Mononuclear cell (primary cell): ENCODE results near the gene CFAP210. TPM values are rescaled to one million over a fixed set of nuclear protein-coding genes. Genes with fewer than 3 reads are reported as not detected.
"Not testable (repeated sequence)": the region's sequence is repeated elsewhere in the genome, so short reads cannot be mapped to it uniquely, and the experiment has no call there.

Experiments used
- H3K27me3 ChIP-seq: 2 replicates; pipeline ENCODE4 v1.6.0; 2011; ENCODE audit warnings: low read length, control low read depth; ENCODE audit not compliant: insufficient read depth
- H3K4me1 ChIP-seq: 2 replicates; pipeline ENCODE4 v1.5.1; 2011; ENCODE audit warnings: mild to moderate bottlenecking, low read length, control low read depth; ENCODE audit not compliant: insufficient read depth
- H3K4me3 ChIP-seq: 2 replicates; pipeline ENCODE4 v1.5.1; 2011; ENCODE audit warnings: mild to moderate bottlenecking, low read length, moderate library complexity
- H3K9me3 ChIP-seq: 2 replicates; pipeline ENCODE4 v1.5.1; 2011; ENCODE audit warnings: low read depth, mild to moderate bottlenecking, control low read depth, low read length
- total RNA-seq: library from RNA; depleted of rRNA; stranded (reverse); fragments of >200 nt; gene quantifications from one replicate; pipeline ENCODE4 v1.2.3, GENCODE V29; 2012

CFAP210 gene
- total RNA-seq, 1 donor = 0.10 TPM

- peaks cover 14% of the 10 kb centered on the region for H3K27me3 ChIP-seq
- no peaks in the 10 kb centered on the region for H3K9me3 ChIP-seq
- H3K4me3 ChIP-seq = no peak overlapping the region
- H3K4me1 ChIP-seq = peaks cover 14% of the 10 kb centered on the region
Observed at GRCh38 chr2:169696381-169696780, 2.2 kb upstream of the CFAP210 start.

- Histone ChIP-seq H3K9me3 (peaks cover 7% of the 10 kb centered on the region), H3K4me3 (peak overlapping the region; percentile 73), H3K27me3 (peaks cover 14% of the 10 kb centered on the region), H3K4me1 (peaks cover 14% of the 10 kb centered on the region)
Observed at GRCh38 chr2:169694894-169695260, 672 bp upstream of the CFAP210 start.

GRCh38 chr2:169693360-169693759 is 845 bp downstream of the CFAP210 start:
- Histone ChIP-seq H3K27me3 (peaks cover 14% of the 10 kb centered on the region), H3K4me1 (peaks cover 14% of the 10 kb centered on the region), H3K4me3 (no peak overlapping the region), H3K9me3 (peaks cover 14% of the 10 kb centered on the region)

GRCh38 chr2:169692718-169693117 is 1.5 kb downstream of the CFAP210 start:
- H3K4me3 ChIP-seq = no peak overlapping the region
- peaks cover 14% of the 10 kb centered on the region for H3K4me1 ChIP-seq
- peaks cover 14% of the 10 kb centered on the region for H3K9me3 ChIP-seq
- peaks cover 14% of the 10 kb centered on the region for H3K27me3 ChIP-seq

- Histone ChIP-seq H3K4me1 (peaks cover 14% of the 10 kb centered on the region), H3K4me3 (no peak overlapping the region), H3K9me3 (peaks cover 14% of the 10 kb centered on the region), H3K27me3 (peaks cover 14% of the 10 kb centered on the region)
Observed at GRCh38 chr2:169690958-169691357, 3.2 kb downstream of the CFAP210 start.

- peaks cover 14% of the 10 kb centered on the region for H3K9me3 ChIP-seq
- not testable (repeated sequence) for H3K4me1 ChIP-seq, H3K27me3 ChIP-seq, H3K4me3 ChIP-seq
Observed at GRCh38 chr2:169687943-169688342, 6.3 kb downstream of the CFAP210 start.

GRCh38 chr2:169686825-169687224 is 7.4 kb downstream of the CFAP210 start:
- not testable (repeated sequence) for H3K27me3 ChIP-seq, H3K4me1 ChIP-seq, H3K4me3 ChIP-seq
- H3K9me3 ChIP-seq = peaks cover 14% of the 10 kb centered on the region

- H3K27me3 ChIP-seq, H3K4me3 ChIP-seq, H3K4me1 ChIP-seq, H3K9me3 ChIP-seq: not testable (repeated sequence)
Observed at GRCh38 chr2:169684712-169685111, 9.5 kb downstream of the CFAP210 start.

- no peaks in the 10 kb centered on the region for H3K9me3 ChIP-seq
- no peak overlapping the region for H3K4me3 ChIP-seq
- no peaks in the 10 kb centered on the region for H3K4me1 ChIP-seq
- no peaks in the 10 kb centered on the region for H3K27me3 ChIP-seq
Observed at GRCh38 chr2:169684135-169684565, 10.1 kb downstream of the CFAP210 start.

- H3K4me3 ChIP-seq = no peak overlapping the region
- H3K27me3 ChIP-seq = no peaks in the 10 kb centered on the region
- no peaks in the 10 kb centered on the region for H3K9me3 ChIP-seq
- no peaks in the 10 kb centered on the region for H3K4me1 ChIP-seq
Observed at GRCh38 chr2:169683425-169684134, 10.6 kb downstream of the CFAP210 start.

GRCh38 chr2:169683054-169683424 is 11.2 kb downstream of the CFAP210 start:
- H3K4me3 ChIP-seq = no peak overlapping the region
- no peaks in the 10 kb centered on the region for H3K27me3 ChIP-seq
- H3K9me3 ChIP-seq = no peaks in the 10 kb centered on the region
- H3K4me1 ChIP-seq = no peaks in the 10 kb centered on the region

GRCh38 chr2:169676850-169677249 is 17.4 kb downstream of the CFAP210 start:
- Histone ChIP-seq H3K27me3 (peaks cover 7% of the 10 kb centered on the region), H3K9me3 (no peaks in the 10 kb centered on the region), H3K4me1 (no peaks in the 10 kb centered on the region), H3K4me3 (no peak overlapping the region)

- Histone ChIP-seq H3K9me3 (no peaks in the 10 kb centered on the region), H3K4me3 (no peak overlapping the region), H3K27me3 (peaks cover 7% of the 10 kb centered on the region), H3K4me1 (no peaks in the 10 kb centered on the region)
Observed at GRCh38 chr2:169676357-169676756, 17.8 kb downstream of the CFAP210 start.

GRCh38 chr2:169673921-169674320 is 20.3 kb downstream of the CFAP210 start:
- Histone ChIP-seq H3K4me3 (no peak overlapping the region), H3K9me3 (no peaks in the 10 kb centered on the region), H3K4me1 (no peaks in the 10 kb centered on the region), H3K27me3 (peaks cover 7% of the 10 kb centered on the region)

- Histone ChIP-seq H3K4me3 (no peak overlapping the region), H3K27me3 (peaks cover 7% of the 10 kb centered on the region), H3K9me3 (no peaks in the 10 kb centered on the region), H3K4me1 (no peaks in the 10 kb centered on the region)
Observed at GRCh38 chr2:169673106-169673505, 21.1 kb downstream of the CFAP210 start.

- no peaks in the 10 kb centered on the region for H3K9me3 ChIP-seq
- no peak overlapping the region for H3K4me3 ChIP-seq
- peaks cover 7% of the 10 kb centered on the region for H3K27me3 ChIP-seq
- no peaks in the 10 kb centered on the region for H3K4me1 ChIP-seq
Observed at GRCh38 chr2:169672406-169672805, 21.8 kb downstream of the CFAP210 start.
